ENCODE measurements around the gene NKTR. TPM values are rescaled to one million over a fixed set of nuclear protein-coding genes. Genes with fewer than 3 reads are reported as not detected.
A peak's percentile ranks its signal among the peaks of the same experiment; 100 is the strongest.

The NKTR gene
- total RNA-seq, 1 experiment from 2014 or later: 79.8 TPM

DNA sequence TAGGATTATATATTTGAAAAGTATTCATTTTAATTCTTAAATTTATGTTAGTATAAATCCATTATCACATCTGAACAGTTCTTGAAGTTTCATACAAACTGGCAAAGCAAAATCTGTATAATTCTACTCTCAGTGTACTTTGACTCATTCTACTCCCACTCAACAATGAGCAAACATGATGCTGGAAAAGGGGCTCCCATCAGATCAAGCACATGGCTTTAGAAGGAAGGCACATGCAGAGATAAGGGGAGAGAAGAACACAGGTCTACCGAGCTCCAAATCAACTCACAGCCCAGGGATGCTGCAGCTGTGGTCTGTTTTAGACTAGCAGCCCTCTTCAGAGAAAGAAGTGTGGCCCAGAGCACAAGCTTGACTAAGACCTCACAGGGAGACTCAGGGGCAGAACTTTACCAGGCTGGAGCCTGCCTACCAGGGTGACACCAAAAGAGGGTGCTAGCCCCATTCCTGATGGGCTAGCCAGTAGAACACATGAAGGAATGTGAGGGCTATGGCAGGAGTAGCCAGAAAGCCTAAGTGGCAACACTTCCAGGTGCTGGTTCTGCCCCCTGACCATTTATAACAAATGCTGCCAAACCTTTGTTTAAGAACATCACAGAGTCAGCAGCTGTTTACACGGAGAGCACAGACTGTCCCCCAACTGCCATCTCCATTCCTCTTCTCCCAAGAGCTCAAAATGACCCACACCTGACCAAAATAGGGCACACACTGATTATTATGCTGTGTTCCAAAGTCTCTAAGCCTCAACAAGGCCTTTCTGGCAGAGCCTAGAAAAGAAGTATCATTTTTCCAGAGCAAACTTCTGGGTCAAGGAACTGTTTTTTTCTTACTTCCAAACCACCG, 38.2 kb upstream of the NKTR start:
- TF ChIP-seq CTCF (conservative IDR thresholded peaks at IDR 0.05): 0 out of 3 replicates have a peak, but pooled peaks have one; percentile 9

More for the DNA sequence above, 38.2 kb upstream of the NKTR start:
- no peaks in the 10 kb centered on the region for H3K23me2 ChIP-seq (ENCODE audit: insufficient read length, low read depth, low read length, poor library complexity, severe bottlenecking)
- Mint-ChIP-seq H3K27ac (peak overlapping the region in 1 of 3 experiments; percentile 67; a peak in 2 of 7 replicates), H3K36me3 (ENCODE audit: insufficient read depth in 1 of 3, low read depth in 3 of 3) (peaks cover 20 to 61% (median 50%) of the 10 kb centered on the region in 3 experiments; a peak in 6 of 7 replicates), H3K27me3 (ENCODE audit: low read depth) (no peaks in the 10 kb centered on the region), H3K4me3 (no peak overlapping the region), H3K4me1 (no peaks in the 10 kb centered on the region), H3K9me3 (no peaks in the 10 kb centered on the region)
- no peak overlapping the region for H2BK120ac ChIP-seq (ENCODE audit: low read depth, low read length, poor library complexity, severe bottlenecking)
- H2BK5ac ChIP-seq (ENCODE audit: insufficient read length, low read length): no peak overlapping the region
- no peaks in the 10 kb centered on the region for H3K4me1 ChIP-seq (ENCODE audit: insufficient read depth, low read length)
- no peak overlapping the region for H2BK12ac ChIP-seq (ENCODE audit: insufficient read length, low read depth, low read length)
- no peak overlapping the region for H2BK15ac ChIP-seq (ENCODE audit: low read depth, low read length)
- WGBS (ENCODE audit: extremely low coverage, insufficient read length, low lambda C conversion rate): no CpG with 5 or more reads among the region's 3 CpGs
- no peak overlapping the region for H3K23ac ChIP-seq (ENCODE audit: insufficient read length, low read depth, low read length)
- H2BK20ac ChIP-seq (ENCODE audit: low read depth, low read length, poor library complexity, severe bottlenecking): no peak overlapping the region
- no peak overlapping the region for H4K91ac ChIP-seq (ENCODE audit: insufficient read length, low read depth, low read length)
- no peak overlapping the region for H2AFZ ChIP-seq (ENCODE audit: low read length)
- no peak overlapping the region for H3K27ac ChIP-seq (ENCODE audit: insufficient read length, low read depth, low read length)
- no peaks in the 10 kb centered on the region for H3K9me3 ChIP-seq (ENCODE audit: control insufficient read depth, low read depth, low read length)
- H3K4ac ChIP-seq (ENCODE audit: low read depth, low read length): no peak overlapping the region
- H3K79me2 ChIP-seq (ENCODE audit: insufficient read depth, low read length): no peaks in the 10 kb centered on the region
- H4K5ac ChIP-seq (ENCODE audit: insufficient read length, low read depth, low read length): no peak overlapping the region
- no peaks in the 10 kb centered on the region for H3K79me1 ChIP-seq (ENCODE audit: insufficient read depth, low read depth, low read length, poor library complexity, severe bottlenecking)
- DNase-seq: no peak
- H2AK5ac ChIP-seq (ENCODE audit: insufficient read length, low read length): no peak overlapping the region
- no peak overlapping the region for H3K9ac ChIP-seq (ENCODE audit: extremely low read depth, insufficient read length, low read length)
- H3K18ac ChIP-seq (ENCODE audit: insufficient read length, low read depth, low read length): no peak overlapping the region
- H3T11ph ChIP-seq (ENCODE audit: low read length): no peak overlapping the region
- no peak overlapping the region for H3K14ac ChIP-seq (ENCODE audit: insufficient read depth, low read length)
- no peak overlapping the region for H4K8ac ChIP-seq (replicated peaks; ENCODE audit: insufficient read length, low read depth, low read length)
- H3K27me3 ChIP-seq (ENCODE audit: insufficient read depth, low read length): no peaks in the 10 kb centered on the region
- H4K20me1 ChIP-seq (ENCODE audit: control insufficient read depth, insufficient read depth, insufficient read length): no peaks in the 10 kb centered on the region
- no peak overlapping the region for H3K4me2 ChIP-seq (ENCODE audit: insufficient read depth, insufficient read length, low read length)
- no peak overlapping the region for H3K56ac ChIP-seq (ENCODE audit: insufficient read length, low read depth, low read length)

Measured in H9 (cell line).